Inflammatory macrophage treated with lipopolysaccharide for 1 hour (primary cell): Measurements from ENCODE around the gene CAMK1D.
"Not testable (repeated sequence)": the region's sequence is repeated elsewhere in the genome, so short reads cannot be mapped to it uniquely, and the experiment has no call there.

Experiments
- DNase-seq, 2 donors: peaks; one replicate each; pipeline ENCODE4 v3.0.0-alpha.2; 2020 to 2022

CAMK1D gene

DNA sequence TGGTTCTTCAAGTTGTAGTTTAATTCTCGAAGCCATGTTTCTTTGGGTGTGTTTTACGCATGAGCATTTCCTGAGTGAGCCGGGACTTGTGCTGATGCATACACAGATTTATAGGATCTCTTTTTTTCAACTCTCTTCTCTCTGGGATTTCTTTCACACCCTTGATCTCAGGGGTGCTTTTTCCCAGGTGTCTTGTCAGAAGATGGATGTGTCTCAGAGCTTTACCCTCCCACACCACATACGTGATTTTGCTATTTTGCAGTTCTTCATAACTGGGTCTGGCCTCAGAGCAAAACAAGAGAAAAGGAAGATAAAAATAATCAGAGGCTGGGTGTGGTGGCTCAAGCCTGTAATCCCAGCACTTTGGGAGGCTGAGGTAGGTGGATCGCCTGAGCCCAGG lies 177.0 kb downstream of the CAMK1D start:
- DNase-seq: no peak

DNA sequence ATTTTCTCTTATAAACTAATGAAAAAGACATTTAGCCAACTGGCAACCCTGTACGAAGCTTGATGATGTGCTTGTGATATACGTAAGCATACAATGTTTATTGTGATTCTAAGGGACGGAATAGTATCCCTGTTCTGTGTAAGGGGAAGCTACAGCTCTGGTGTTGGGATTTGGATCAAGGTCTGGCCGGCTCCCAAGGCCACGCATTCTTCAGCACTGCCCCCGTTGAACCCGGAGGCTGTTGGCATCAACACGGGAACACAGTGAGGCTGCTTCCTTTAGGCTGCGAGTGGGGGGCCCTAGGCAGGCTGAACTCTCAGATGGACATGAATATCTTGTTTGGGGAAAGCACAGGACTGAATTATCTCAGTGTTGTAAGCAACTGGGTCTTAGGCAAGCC lies 180.6 kb downstream of the CAMK1D start:
- DNase-seq: no peak

DNA sequence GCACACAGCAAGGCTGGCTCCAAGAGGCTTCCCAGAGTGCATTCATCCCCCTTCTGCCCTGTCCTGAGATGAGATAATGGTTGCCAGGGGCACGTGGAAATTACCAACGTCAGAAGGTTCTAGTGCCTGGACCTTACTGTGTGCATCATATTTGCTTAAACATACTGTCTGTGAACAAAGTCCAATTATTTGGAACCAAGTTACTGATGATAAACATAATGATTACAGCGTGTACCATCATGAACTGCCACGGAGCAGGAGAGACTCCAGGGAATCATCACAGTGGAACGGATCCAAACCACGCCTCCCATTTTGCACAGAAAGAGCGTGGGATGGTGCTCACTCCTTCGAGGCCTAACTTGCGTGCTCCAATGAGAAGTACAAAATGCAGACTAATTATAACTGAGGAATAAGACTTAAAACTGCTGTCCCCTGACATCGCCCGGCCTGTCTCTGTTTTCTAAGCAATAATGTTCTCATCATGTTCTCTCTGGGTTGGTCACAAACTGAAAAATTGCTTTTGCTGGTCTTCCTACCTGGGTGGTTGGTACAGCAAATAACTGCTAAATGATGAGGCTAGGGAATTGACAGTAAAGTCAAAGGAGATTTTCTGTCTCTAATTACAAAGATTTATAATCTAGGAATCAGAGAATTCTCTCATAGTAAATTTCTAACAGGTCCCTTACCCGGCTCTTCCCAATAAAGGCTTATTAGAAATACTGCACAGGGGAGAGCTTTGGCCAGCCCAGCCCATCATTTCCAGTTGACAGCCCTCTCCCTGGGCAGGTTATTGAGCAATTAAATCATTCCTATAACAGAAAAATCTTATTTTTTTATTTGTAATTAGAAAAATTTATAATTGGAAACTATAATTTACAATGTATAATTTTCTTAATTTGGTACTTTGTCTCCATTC lies 182.2 kb downstream of the CAMK1D start:
- DNase-seq: no peak

DNA sequence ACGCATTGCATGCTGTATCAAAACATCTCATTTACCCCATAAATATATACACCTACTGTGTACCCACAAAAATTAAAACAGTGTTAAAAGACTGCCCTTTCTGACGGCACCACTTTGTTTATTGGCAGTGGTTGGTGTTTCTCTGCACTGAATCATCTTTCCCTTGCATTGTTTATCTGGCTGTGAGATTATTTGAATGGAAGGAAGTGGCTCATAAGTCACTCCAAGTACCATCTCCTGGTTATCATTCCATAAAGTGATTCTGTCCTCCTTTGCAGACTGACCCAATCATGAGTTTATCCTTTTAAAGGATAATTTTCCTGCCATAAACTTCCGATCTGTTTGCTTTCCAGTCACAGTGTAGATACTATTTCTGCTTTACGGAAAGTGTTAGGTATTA lies 183.8 kb downstream of the CAMK1D start:
- no peak for DNase-seq

DNA sequence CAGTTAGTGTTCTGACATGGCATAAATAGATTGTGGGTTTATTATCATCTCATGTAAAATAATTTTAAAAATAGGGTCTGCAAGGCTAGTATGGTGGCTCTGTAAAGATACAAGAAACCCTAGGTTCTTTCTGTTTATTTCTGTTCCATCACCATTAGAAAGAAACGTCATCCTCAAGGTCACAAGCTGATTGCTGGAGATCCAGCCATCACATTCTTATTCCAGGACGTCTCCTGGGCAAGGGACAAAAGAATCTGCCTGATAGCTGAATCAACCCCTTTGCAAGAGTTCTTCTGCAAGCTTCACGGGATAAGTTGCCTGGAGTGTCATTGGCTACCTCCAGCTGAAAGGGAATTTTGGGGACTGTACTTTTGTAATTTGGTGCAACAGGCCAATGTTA lies 184.4 kb downstream of the CAMK1D start:
- no peak for DNase-seq

DNA sequence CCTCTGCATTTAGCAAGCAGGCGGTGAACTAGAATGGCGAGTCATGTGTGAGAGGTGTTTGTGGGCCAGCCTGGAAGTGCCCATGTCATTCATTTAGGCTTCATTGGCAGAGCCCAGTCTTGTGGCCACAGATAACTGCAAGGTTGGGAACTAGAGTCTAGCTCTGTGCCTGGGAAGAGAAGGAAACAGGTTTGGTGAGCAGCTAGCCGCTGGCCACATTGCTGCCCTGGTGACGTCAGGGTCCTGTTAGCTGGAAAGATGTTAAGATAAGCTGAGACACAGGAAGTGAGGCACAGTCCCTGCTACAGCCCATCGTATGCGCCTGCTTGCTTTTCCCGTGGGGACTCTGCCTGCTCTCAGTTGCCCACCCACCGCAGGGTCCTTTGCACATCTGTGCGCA lies 185.5 kb downstream of the CAMK1D start:
- no peak for DNase-seq

DNA sequence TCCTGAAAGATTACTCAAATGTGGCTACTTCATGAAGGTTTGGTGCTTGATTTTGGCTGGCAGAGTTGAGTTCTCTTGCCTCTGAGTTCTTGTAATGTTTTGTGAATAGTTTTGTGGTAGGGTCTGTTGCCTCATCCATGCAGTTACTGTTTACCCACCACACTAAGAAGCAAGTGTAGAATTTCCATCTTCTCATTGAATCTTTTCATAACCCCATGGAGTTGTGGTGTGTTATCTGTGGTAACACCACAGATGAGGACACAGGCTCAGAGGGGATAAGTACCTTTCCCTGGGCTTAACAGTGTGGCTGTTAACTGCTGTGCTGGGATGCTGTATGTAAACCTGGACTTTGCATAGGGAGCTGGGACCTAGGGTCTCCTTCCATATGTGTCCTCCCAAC lies 186.3 kb downstream of the CAMK1D start:
- DNase-seq: no peak

DNA sequence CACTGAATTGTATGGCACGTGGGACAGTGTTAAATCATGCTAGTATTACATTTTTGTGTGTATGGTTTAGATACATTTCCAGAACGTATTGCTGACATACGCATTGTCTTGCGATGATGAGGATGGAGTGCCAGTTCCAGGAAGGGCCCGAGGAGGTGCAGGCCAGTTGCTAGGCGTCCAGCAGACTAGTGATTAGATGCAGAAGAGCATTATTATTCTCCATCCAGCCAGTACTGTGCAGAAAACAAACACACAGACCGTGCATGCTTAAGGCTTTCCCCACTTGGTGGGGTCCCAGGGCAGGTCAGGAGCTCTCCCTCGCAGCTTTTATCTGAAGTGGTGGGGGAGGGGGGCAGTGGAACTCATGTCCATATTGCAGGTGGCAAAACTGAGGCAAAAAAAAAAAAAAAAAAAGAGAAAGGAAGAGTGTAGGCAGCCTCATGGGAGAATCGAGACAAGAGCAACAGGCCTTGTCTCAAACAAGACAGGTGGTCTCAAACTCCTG lies 189.2 kb downstream of the CAMK1D start:
- DNase-seq: no peak

DNA sequence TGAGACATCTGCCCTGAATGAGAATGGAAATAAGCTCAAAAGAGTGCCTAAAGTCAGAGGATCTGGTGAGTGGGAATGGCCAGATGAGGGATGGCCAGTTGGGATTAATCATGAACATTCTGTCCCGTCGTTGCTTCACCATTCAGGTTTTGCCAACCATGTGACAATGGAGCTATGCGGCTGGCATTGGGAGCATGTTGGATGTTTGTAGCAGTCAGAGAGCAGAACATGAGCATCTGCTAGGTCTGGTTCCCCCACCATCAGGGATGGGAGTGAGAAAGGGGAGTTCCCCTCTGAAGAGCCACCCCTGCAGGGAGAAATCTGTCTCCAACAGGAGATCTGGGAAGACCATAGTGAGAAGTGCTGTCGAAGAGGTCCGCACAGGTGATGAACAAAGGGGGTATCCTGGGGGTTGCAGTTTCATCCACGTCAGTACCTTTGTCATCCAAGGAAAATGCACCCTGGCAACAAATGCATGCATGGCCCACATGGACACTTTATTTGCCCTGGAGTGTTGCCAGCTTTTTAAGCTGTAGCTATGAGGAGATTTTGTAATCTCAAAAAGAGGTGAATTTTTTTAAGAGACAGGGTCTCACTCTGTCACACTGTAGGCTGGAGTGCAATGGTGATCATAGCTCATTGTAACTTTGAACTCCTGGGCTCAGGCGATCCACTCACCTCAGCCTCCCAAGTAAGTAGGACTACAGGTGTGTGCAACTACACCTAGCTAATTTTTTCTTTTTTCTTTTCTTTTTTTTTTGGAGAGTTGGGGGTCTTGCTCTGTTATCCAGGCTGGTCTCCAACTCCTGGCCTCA lies 190.2 kb downstream of the CAMK1D start:
- DNase-seq: no peak

DNA sequence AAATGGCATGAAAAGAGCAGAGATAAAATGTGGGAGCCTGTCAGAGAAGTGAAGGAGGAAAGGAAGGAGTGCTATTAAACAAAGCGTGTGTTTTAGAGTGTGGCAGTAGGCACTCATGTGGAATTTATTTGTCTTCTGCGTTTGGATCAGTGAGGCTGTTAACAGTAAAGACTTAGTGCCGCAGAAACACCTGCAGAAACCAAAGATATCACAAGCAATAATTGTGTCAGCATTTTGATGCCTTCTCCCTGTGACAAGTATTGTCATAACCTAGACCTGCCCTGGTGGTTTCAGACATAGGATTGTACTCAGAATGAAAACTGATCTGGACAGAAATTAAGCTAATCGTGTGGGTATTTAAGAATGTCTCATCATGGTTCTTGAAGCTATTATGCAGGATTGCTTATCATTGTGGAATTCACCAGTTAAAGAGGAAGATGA lies 191.0 kb downstream of the CAMK1D start:
- no peak for DNase-seq

DNA sequence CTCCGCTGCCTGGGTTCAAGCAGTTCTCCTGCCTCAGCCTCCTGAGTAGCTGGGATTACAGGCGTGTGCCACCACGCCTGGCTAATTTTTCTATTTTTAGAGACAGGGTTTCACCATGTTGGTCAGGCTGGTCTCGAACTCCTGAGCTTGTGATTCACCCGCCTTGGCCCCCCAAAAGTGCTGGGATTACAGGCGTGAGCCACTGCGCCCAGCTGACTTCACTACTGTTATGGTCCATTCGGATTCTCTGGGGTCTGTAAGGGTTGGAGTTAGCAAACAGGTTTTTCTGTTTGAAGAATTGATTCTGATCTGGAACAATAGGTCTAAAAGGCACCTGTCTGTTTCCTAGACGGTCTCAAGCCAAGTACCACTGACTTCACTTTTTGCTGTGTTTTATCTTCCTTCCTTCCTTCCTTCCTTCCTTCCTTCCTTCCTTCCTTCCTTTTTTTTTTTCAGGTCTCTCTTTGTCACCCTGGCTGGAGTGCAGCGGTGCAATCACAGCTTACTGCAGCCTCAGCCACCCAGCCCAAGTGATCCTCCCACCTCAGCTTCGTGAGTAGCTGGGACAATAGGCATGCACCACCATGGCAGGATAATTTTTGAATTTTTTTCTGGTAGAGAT lies 192.2 kb downstream of the CAMK1D start:
- DNase-seq: no peak

DNA sequence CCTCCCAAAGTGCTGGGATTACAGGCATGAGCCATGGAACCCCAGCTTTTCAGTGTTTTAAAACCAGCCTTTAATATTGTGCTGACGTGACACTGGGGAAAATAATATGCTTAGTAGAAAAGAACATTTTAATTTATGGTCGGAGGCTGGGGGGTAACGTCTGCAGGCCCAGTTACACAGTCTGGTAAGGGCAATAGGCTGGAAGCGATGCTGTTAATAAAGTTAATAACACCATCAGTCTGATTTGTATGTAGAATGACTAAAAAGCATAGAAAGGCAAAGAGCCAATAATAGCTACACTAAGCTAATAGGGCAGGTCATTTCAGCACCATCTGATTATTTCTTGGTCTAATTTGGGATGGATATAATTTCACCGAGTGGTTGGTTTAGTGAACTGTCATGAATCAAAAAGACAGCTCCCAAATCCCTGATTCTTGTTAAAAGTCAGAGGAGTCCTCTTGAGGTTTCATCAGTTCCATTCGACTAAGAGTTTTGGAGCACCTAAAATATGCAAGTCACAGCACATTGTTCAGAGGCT lies 192.9 kb downstream of the CAMK1D start:
- no peak for DNase-seq

DNA sequence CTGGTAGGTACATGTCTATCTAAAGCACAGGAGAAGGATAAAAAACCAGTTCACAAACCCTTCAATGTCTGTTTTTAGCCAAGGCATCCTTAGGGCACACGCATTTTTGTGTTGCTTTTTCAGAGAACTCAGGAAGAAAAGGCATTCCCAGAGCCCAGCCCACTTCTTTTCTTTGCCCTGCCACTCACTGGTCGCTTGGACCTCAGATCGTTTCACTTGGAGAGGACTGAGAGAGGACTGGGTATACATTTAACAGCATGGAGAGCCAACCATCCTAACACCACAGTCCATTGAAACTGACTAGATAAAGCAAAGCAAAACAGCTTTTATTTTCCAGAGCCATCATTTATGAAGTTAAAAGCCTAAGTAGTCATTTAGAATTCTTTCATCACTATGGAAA lies 194.2 kb downstream of the CAMK1D start:
- no peak for DNase-seq

DNA sequence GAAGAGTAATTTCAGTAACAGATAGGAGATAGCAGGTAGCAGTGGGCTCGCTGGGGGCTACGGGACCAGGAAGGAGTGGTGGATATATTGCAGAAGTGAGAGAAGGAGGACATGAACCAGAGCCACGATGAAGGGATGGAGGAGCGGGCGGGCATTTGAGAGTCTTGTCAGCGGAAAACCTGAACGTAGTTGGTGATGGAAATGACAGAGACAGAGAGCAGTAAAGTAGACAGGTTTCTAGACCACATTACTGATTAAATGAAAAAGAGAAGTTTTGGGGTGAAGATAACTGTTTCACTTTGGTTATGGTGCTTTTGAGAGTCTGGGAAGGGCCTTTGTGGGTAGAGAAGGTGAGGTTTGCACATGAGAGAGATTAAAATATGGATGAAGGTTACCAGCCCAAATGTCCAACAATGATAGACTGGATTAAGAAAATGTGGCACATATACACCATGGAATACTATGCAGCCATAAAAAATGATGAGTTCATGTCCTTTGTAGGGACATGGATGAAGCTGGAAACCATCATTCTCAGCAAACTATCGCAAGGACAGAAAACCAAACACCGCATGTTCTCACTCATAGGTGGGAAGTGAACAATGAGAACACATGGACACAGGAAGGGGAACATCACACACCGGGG lies 196.9 kb downstream of the CAMK1D start:
- DNase-seq: not testable (repeated sequence)

DNA sequence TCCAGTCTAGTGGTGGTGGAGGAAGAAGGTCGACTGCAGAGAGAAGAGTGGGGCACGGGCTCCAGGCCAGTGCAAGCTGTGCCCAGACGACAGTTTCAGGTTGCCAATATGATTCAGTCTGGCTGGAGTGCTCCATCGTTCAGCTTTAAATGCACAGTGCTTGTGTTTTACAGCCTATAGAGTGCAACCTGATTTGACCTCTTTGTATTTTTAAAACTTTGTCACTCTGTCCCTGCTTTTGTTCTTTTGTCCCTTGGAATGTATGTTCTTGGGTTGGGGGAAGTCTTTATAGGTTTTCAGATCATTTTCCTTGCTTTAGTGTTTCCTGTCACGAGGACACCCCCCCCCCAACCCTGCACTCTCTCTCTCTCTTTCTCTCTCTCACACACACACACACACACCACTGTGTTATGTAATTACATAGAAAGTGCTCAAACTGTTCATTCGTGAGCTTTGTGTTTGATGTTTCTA lies 198.0 kb downstream of the CAMK1D start:
- no peak for DNase-seq

DNA sequence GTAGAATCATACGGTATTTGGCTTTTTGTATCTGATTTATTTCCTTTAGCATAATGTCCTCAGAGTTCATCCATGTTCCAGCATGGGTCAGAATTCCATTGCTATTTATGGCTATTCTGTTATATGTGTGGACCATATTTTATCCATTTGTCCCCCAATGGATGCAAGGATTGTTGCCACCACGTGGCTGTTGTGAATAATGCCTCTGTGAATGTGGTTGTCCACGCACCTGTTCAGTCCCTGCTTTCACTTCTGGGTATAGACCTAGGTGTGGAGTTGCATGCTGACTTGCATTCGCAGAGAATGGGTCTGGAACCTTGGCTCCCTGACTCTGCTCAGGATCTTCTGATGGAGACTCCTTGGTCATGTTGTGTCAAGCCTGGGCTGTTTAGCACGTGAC lies 199.9 kb downstream of the CAMK1D start:
- no peak for DNase-seq

DNA sequence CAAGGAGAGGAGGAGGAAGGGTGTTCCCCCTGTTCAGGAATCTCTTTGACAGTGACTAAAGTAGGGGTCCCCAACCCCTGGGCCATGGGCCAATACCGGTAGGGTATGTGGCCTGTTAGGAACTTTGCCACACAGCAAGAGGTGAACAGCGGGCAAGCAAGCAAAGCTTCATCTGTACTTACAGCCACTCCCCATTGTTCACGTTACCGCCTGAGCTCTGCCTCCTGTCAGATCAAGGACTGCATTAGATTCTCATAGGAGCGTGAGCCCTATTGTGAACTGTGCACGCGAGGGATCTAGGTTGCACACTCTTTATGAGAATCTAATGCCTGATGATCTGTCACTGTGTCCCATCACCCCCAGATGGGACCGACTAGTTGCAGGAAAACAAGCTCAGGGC lies 201.6 kb downstream of the CAMK1D start:
- no peak for DNase-seq

DNA sequence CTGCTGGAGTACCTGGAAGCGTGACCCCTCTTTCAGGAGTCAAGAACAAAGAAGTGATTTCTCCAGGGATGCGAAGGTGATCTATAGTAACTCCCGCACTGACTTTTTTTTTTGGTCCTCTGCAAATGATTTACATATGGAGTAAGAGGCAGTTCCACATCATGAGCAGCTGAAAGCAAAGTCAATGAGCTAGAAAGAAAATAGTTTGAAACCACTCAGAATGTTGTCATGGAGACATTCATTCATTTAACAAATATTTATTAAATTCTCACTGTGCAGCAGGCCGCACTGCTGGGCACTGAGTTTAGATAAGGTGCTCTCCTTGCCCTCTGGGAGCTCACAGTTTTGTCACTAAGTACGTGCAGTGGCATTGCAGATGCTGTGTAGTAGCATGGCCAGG lies 206.7 kb downstream of the CAMK1D start:
- no peak for DNase-seq

DNA sequence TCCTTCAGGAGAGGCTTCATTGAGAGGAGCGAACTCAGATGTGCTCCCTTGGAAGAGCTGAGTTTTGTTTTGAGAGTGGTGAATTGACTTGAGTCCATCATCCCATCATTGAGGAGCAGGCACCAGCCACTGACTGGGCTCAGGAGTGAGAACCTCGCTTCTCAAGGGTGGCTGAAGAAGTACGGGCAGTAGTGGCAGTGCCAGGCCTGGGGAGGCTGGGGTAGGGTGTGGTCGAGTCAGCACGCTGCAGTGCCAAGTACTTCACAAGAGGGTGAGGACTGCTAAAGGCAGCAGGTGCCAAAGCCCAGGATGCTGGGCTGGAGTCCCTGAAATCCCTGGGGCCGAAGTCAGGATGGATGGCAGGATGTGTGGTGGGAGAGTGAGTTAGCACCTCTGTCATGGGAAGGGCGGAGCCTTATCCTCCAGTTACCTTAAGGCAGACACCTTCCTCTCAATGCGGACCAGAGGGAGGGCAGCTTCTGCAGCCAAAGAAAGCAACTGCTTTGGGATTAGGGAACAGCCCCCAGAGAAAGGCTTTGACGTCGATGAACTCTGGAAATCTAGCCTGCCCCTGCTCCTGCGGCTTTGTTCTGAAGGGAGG lies 210.3 kb downstream of the CAMK1D start:
- DNase-seq: no peak

DNA sequence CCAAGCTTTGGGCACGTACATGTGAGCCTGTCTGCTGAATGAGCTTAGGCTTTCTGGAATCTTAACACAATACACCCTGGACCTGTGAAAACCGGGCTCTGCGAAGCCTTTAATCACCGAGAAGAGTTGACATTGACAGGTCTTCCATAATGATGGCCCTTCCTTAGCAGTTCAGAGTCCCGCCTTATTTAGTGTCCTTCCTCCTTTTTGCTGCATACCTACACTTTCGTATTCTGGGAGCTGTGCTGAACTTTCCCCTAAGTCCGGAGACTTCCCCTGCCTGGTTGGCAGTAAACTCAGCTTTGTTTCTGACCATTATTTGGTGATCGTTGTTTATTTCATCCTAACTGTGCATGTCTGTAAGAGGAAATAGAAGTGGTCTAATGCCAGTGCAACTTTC lies 212.0 kb downstream of the CAMK1D start:
- no peak for DNase-seq

DNA sequence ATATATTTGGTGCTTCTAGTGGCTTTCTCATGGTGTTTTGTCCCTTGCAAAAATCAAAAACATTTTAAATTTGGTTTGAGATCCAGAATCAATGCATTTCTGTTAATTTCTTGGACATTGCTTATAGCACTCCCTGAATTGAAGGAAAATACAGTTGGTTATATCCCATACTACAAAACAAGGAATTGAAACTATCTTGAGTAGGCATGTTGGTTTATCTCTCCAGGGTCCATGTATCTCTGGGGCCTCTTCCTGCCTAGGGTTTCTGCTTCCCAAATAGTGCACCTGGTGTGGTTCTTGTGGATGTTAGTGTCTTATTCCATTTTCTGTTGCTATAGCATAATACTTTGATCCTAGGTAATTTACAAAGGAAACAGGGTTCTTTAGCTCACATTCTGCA lies 212.4 kb downstream of the CAMK1D start:
- no peak for DNase-seq

DNA sequence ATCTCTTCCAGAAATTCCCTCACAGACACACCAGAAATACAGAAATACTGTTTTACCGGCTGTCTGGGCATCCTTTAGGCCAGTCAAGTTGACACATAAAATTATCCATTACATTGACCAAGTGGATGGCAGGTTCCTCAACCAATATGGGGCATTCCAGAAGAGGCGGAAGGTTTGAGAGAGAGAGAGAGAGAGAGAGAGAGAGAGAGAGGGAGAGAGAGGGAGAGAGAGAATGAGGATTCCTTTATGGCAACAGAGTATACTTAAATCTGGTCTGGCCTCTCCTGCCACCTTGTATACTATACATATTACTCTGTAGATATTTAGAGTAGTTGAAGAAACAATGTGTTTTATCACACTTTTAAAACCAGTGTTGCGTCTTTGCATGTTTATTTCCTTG lies 214.1 kb downstream of the CAMK1D start:
- no peak for DNase-seq
